CD4-positive, alpha-beta T cell (primary cell): ENCODE results near the gene RND2. TPM values are rescaled to one million over a fixed set of nuclear protein-coding genes. Genes with fewer than 3 reads are reported as not detected.

ENCODE experiments used
- ATAC-seq: fragments of 200-7000 bp; cut with Tn5 transposase; one replicate; pipeline ENCODE4 v1.10.0; 2022; ENCODE audit warnings: mild to moderate bottlenecking; ENCODE audit not compliant: poor library complexity
- CTCF ChIA-PET: fragments of 350-600 bp; sonication (Branson Sonifier 250); formaldehyde crosslinking; loops from one replicate; lab custom pipeline; 2021; ENCODE audit warnings: antibody characterized with exemption, inconsistent platforms; lab: Charles Lee
- POLR2A ChIA-PET: fragments of 350-600 bp; sonication (Branson Sonifier 250); formaldehyde crosslinking; loops from one replicate; lab custom pipeline; 2021; ENCODE audit warnings: antibody characterized with exemption, inconsistent platforms; lab: Charles Lee
- DNase-seq, 14 experiments: peaks; one replicate each; pipeline ENCODE4 v3.0.0-alpha.2; 2013 to 2020; ENCODE audit warnings: mixed read lengths in 2 of 14
- H3K27ac ChIP-seq, 2 donors: one replicate each; pipeline versions ENCODE4 v1.5.1 to v1.7.0; 2013; ENCODE audit warnings: low read length in 2 of 2, low read depth in 1 of 2, mild to moderate bottlenecking in 1 of 2
- H3K27me3 ChIP-seq, 2 experiments: 1 replicate in 1 of 2; 2 replicates in 1 of 2; pipeline versions ENCODE4 v1.6.1 to v1.7.0; 2013; ENCODE audit warnings: low read length in 2 of 2, control low read depth in 1 of 2, mild to moderate bottlenecking in 1 of 2, moderate library complexity in 1 of 2; ENCODE audit not compliant: insufficient read depth in 2 of 2, control insufficient read depth in 1 of 2
- H3K36me3 ChIP-seq: one replicate; pipeline ENCODE4 v1.6.1; 2013; ENCODE audit warnings: low read length, control low read depth; ENCODE audit not compliant: insufficient read depth
- H3K4me1 ChIP-seq: one replicate; pipeline ENCODE4 v1.6.1; 2013; ENCODE audit warnings: low read length, control low read depth; ENCODE audit not compliant: insufficient read depth
- H3K4me3 ChIP-seq: one replicate; pipeline ENCODE4 v1.5.1; 2013; ENCODE audit warnings: mild to moderate bottlenecking, low read length, moderate library complexity
- H3K9me3 ChIP-seq, 2 experiments: 1 replicate in 1 of 2; 2 replicates in 1 of 2; pipeline versions ENCODE4 v1.6.1 to v1.7.0; 2013; ENCODE audit warnings: low read length in 2 of 2, mild to moderate bottlenecking in 2 of 2, control low read depth in 1 of 2, moderate library complexity in 1 of 2; ENCODE audit not compliant: control insufficient read depth in 1 of 2, insufficient read depth in 1 of 2
- H3K27ac Mint-ChIP-seq: one replicate; pipeline ENCODE4 v1.8.0; 2020; ENCODE audit warnings: mixed read lengths
- H3K27me3 Mint-ChIP-seq: one replicate; pipeline ENCODE4 v1.8.0; 2021; ENCODE audit warnings: mixed read lengths
- H3K36me3 Mint-ChIP-seq: one replicate; pipeline ENCODE4 v1.8.0; 2021; ENCODE audit warnings: low read depth, mixed read lengths
- H3K4me1 Mint-ChIP-seq: one replicate; pipeline ENCODE4 v1.8.0; 2021; ENCODE audit warnings: low read depth, mixed read lengths
- H3K4me3 Mint-ChIP-seq: one replicate; pipeline ENCODE4 v1.8.0; 2020; ENCODE audit warnings: mild to moderate bottlenecking, mixed read lengths
- H3K9me3 Mint-ChIP-seq: one replicate; pipeline ENCODE4 v1.8.0; 2020; ENCODE audit warnings: mixed read lengths
- CTCF ChIP-seq: fragments of 200-600 bp; IDR thresholded peaks from one replicate; pipeline ENCODE4 v1.8.0; 2022; ENCODE audit warnings: antibody characterized with exemption, mild to moderate bottlenecking
- intact Hi-C, 2 experiments: fragments of 100-400 bp; cut with DNase I in 1 of 2; cut with micrococcal nuclease in 1 of 2; formaldehyde crosslinking; loops; one replicate each; pipeline versions ENCODE4 v1.15.1 to v1.9.0; 2023 to 2025; cut with DNase I, micrococcal nuclease
- total RNA-seq, 174 experiments: library from RNA in 2 of 174; stranded (reverse) in 2 of 174; gene quantifications; one replicate each; pipeline ENCODE4 v1.2.3 and lab custom pipeline; 2021 to 2026

RND2 gene
- total RNA-seq, 2 experiments from 2014 or later = 0.27 to 0.28 TPM

DNA sequence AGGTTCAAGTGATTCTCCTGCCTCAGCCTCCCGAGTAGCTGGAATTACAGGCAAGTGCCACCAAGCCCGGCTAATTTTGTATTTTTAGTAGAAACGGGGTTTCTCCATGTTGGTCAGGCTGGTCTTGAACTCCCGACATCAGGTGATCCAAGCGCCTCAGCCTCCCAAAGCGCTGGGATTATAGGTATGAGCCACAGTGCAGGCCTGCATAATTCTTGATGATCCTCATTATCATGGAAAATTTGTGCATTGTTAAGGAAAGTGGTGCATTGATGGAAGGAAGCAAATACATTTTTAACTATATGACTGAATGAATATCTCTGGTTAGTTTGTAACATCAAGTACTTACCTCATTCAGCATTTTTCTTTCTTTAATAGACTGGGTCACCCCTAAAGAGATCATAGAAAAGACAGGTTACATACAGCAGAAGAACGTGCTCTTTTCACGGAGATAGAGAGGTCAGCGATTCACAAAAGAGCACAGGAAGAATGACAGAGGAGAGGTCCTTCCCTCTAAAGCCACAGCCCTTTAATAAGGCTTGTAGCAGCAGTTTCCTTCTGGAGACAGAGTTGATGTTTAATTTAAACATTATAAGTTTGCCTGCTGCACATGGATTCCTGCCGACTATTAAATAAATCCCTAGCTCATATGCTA, 38.1 kb downstream of the RND2 start:
- intact Hi-C loops = no loop called here
- no peak overlapping the region for H3K4me3 Mint-ChIP-seq
- H3K9me3 Mint-ChIP-seq = no peaks in the 10 kb centered on the region
- DNase-seq (no peak), ATAC-seq (no peak)
- H3K36me3 Mint-ChIP-seq = no peaks in the 10 kb centered on the region
- H3K9me3 ChIP-seq = no peaks in the 10 kb centered on the region
- no peak for TF ChIP-seq CTCF
- H3K27ac ChIP-seq = no peak overlapping the region
- no peak overlapping the region for H3K4me3 ChIP-seq
- H3K27ac Mint-ChIP-seq = no peak overlapping the region
- no peaks in the 10 kb centered on the region for H3K27me3 ChIP-seq
- ChIA-PET CTCF (no interaction called here), POLR2A (no interaction called here)
- no peaks in the 10 kb centered on the region for H3K36me3 ChIP-seq
- H3K27me3 Mint-ChIP-seq = no peaks in the 10 kb centered on the region
- H3K4me1 ChIP-seq = no peaks in the 10 kb centered on the region
- no peaks in the 10 kb centered on the region for H3K4me1 Mint-ChIP-seq

- no peak for TF ChIP-seq CTCF
Measured at GRCh38 chr17:43068570-43069367, 43.7 kb downstream of the RND2 start.

DNA sequence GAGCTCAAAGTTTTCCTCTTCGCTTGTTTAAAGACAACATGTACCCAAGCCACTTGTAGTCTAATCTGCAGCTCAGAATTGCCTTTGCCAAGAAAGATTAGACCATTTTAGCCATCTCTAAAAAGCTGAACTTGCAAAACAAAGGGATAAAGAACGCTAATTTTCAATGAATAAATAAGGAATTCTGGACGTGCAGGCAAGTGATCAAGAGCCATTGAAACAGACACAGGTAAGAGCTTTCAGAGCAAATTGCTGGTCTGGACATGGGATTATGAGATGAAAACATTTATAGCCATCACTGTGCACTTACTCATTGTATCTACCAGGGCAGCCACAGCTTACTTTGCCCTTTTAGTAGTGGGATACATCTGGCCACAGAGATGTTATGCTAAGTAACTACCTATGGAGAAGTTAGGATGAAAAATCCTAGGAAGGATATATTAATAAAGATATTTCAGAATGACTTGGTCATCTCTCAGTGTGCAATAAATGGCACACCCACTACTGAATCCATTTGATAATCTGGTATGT, 44.4 kb downstream of the RND2 start:
- no peak overlapping the region for H3K4me3 Mint-ChIP-seq

More at GRCh38 chr17:43068570-43069367, 43.7 kb downstream of the RND2 start:
- no peaks in the 10 kb centered on the region for H3K27me3 Mint-ChIP-seq
- ATAC-seq = no peak
- Histone ChIP-seq H3K27me3 (no peaks in the 10 kb centered on the region), H3K36me3 (peaks cover 2% of the 10 kb centered on the region), H3K27ac (no peak overlapping the region), H3K4me3 (no peak overlapping the region), H3K4me1 (no peaks in the 10 kb centered on the region), H3K9me3 (no peaks in the 10 kb centered on the region)
- no peak for DNase-seq
- H3K27ac Mint-ChIP-seq = no peak overlapping the region
- no peaks in the 10 kb centered on the region for H3K4me1 Mint-ChIP-seq
- intact Hi-C loops = no loop called here
- H3K36me3 Mint-ChIP-seq = no peaks in the 10 kb centered on the region
- POLR2A ChIA-PET = interaction anchor here (0.6 kb wide), 1 partner anchor 666 kb away, joined by 3 read pairs; no protein-coding TSS in a partner anchor
- H3K4me3 Mint-ChIP-seq = no peak overlapping the region
- CTCF ChIA-PET = no interaction called here
- no peaks in the 10 kb centered on the region for H3K9me3 Mint-ChIP-seq

More for the DNA sequence above, 44.4 kb downstream of the RND2 start:
- Histone ChIP-seq H3K4me1 (no peaks in the 10 kb centered on the region), H3K36me3 (peaks cover 2% of the 10 kb centered on the region), H3K9me3 (no peaks in the 10 kb centered on the region), H3K27ac (no peak overlapping the region), H3K4me3 (no peak overlapping the region), H3K27me3 (no peaks in the 10 kb centered on the region)
- Mint-ChIP-seq H3K9me3 (no peaks in the 10 kb centered on the region), H3K27me3 (no peaks in the 10 kb centered on the region), H3K36me3 (no peaks in the 10 kb centered on the region), H3K27ac (no peak overlapping the region), H3K4me1 (no peaks in the 10 kb centered on the region)
- ATAC-seq (no peak), DNase-seq (no peak)
- intact Hi-C loops = no loop called here
- TF ChIP-seq CTCF = no peak
- POLR2A ChIA-PET = no interaction called here
- CTCF ChIA-PET = no interaction called here
